Renal cortex interstitium (tissue), 11 donors: ENCODE results near the gene NPY2R. TPM values are rescaled to one million over a fixed set of nuclear protein-coding genes. Genes with fewer than 3 reads are reported as not detected.

ENCODE experiments used
- DNase-seq, 11 donors: peaks; one replicate each; pipeline ENCODE4 v3.0.0-alpha.2; 2013; ENCODE audit warnings: low read depth in 9 of 11, low spot score in 4 of 11; ENCODE audit errors: extremely low read depth in 1 of 11
- polyA plus RNA-seq, 3 donors: library from polyadenylated mRNA; unstranded; fragments of 120-200 nt; gene quantifications; one replicate each; pipeline ENCODE4 v1.2.1, GENCODE V29; 2013; ENCODE audit not compliant: insufficient read length in 3 of 3

The NPY2R gene
- polyA plus RNA-seq, 3 donors, result 0.35 to 0.49 (median 0.40) TPM

- DNase-seq, result no peak
These were observed 36.7 kb downstream of the NPY2R start for GRCh38 chr4:155245105-155245504.

- DNase-seq, result no peak
These were observed 39.8 kb downstream of the NPY2R start for GRCh38 chr4:155248002-155248896.

- no peak for DNase-seq
These were observed 40.7 kb downstream of the NPY2R start for GRCh38 chr4:155249016-155249566.

- no peak for DNase-seq
These were observed 43.9 kb downstream of the NPY2R start for GRCh38 chr4:155252327-155252726.

- DNase-seq, result no peak
These were observed 55.0 kb downstream of the NPY2R start for GRCh38 chr4:155263480-155263879.

GRCh38 chr4:155265113-155265512, 56.7 kb downstream of the NPY2R start:
- no peak for DNase-seq

Other genes with a start within 250 kb of the NPY2R start
- gene MAP9, start 168.3 kb downstream of the NPY2R start, polyA plus RNA-seq, result 10 to 100 TPM; 26.9 to 30.9 (median 28.9) TPM